Activated CD4-positive, alpha-beta T cell treated with anti-CD3 and anti-CD28 coated beads, Interleukin-2, amount 10 ng/mL, durations not matched to agents 7 days and 5 days (primary cell): ENCODE results near the gene PLEKHM3. TPM values are rescaled to one million over a fixed set of nuclear protein-coding genes. Genes with fewer than 3 reads are reported as not detected.

Experiments used
- CTCF ChIA-PET: fragments of 350-600 bp; sonication (Branson Sonifier 250); formaldehyde crosslinking; loops from one replicate; lab custom pipeline; 2021; ENCODE audit warnings: antibody characterized with exemption; lab: Charles Lee
- POLR2A ChIA-PET: fragments of 350-600 bp; sonication (Branson Sonifier 250); formaldehyde crosslinking; loops from one replicate; lab custom pipeline; 2021; ENCODE audit warnings: antibody characterized with exemption; lab: Charles Lee
- DNase-seq: peaks from one replicate; pipeline ENCODE4 v3.0.0-alpha.2; 2020
- H3K27ac Mint-ChIP-seq: one replicate; pipeline ENCODE4 v1.8.0; 2021; ENCODE audit warnings: mild to moderate bottlenecking, moderate library complexity, mixed read lengths
- H3K27me3 Mint-ChIP-seq: one replicate; pipeline ENCODE4 v1.8.0; 2021; ENCODE audit warnings: mixed read lengths
- H3K36me3 Mint-ChIP-seq: one replicate; pipeline ENCODE4 v1.8.0; 2021; ENCODE audit warnings: low read depth, mixed read lengths
- H3K4me1 Mint-ChIP-seq: one replicate; pipeline ENCODE4 v1.8.0; 2021; ENCODE audit warnings: mixed read lengths
- H3K4me3 Mint-ChIP-seq: one replicate; pipeline ENCODE4 v1.8.0; 2021; ENCODE audit warnings: mild to moderate bottlenecking, moderate library complexity, mixed read lengths
- H3K9me3 Mint-ChIP-seq: one replicate; pipeline ENCODE4 v1.8.0; 2021; ENCODE audit warnings: mixed read lengths
- total RNA-seq, 2 experiments: library from RNA; stranded (reverse); gene quantifications; one replicate each; pipeline ENCODE4 v1.2.3, GENCODE V29; 2021

The PLEKHM3 gene
- total RNA-seq, 2 experiments from 2014 or later: 6.7 to 7.7 TPM

GRCh38 chr2:207839575-207839974 is 185.8 kb downstream of the PLEKHM3 start:
- H3K27me3 Mint-ChIP-seq: no peaks in the 10 kb centered on the region
- CTCF ChIA-PET: no interaction called here
- H3K4me1 Mint-ChIP-seq: no peaks in the 10 kb centered on the region
- POLR2A ChIA-PET: no interaction called here
- no peak for DNase-seq
- H3K27ac Mint-ChIP-seq: no peak overlapping the region
- no peaks in the 10 kb centered on the region for H3K36me3 Mint-ChIP-seq
- no peak overlapping the region for H3K4me3 Mint-ChIP-seq
- H3K9me3 Mint-ChIP-seq: no peaks in the 10 kb centered on the region

DNA sequence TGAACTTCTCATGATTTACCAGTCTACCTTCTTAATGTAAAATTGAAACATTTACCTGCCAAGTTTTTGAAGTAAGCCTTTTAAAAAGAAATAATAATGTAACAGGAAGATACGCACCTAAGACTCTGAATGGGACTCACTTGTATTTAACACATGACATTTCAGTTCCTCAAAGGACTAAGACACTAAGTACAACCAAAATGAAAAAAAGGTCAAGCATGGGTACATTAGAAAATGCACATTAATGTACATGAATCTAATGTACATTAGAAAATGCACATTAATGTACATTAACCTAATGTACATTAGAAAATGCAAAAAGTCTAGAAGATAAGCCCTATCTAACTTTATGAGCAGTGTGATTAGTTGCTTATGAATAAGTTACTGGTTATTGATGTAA is 186.3 kb downstream of the PLEKHM3 start:
- no peak for DNase-seq
- ChIA-PET CTCF (no interaction called here), POLR2A (no interaction called here)
- Mint-ChIP-seq H3K4me3 (no peak overlapping the region), H3K27ac (no peak overlapping the region), H3K4me1 (no peaks in the 10 kb centered on the region), H3K27me3 (no peaks in the 10 kb centered on the region), H3K9me3 (no peaks in the 10 kb centered on the region), H3K36me3 (no peaks in the 10 kb centered on the region)

GRCh38 chr2:207836521-207837133 is 188.7 kb downstream of the PLEKHM3 start:
- Mint-ChIP-seq H3K36me3 (no peaks in the 10 kb centered on the region), H3K4me3 (no peak overlapping the region), H3K4me1 (peaks cover 9% of the 10 kb centered on the region), H3K27ac (no peak overlapping the region), H3K9me3 (no peaks in the 10 kb centered on the region), H3K27me3 (no peaks in the 10 kb centered on the region)
- DNase-seq: no peak
- POLR2A ChIA-PET: no interaction called here
- CTCF ChIA-PET: interaction anchor here (1.1 kb wide), 1 partner anchor 9 kb away, joined by 3 read pairs; no protein-coding TSS in a partner anchor

DNA sequence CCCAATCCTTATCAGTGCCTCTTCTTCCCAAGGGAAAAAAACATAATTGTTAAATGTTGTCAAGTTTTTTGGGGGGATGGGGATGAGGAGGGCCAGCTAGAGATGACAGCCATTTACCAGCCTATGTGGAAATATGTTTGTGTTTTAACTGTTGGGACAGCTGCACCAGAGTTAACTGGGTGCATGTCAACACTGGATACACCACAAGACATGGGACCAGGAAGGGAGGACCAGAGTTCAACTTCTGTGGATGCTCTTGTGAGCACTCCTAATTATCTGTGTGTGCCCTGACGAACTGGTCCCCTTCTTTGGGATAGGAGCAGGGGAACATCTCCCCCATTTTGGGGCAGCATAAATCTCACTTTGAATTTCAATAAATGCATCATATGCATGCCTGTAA is 189.5 kb downstream of the PLEKHM3 start:
- ChIA-PET POLR2A (interaction anchor here (0.6 kb wide), 1 partner anchor 1524 kb away, joined by 4 read pairs; no protein-coding TSS in a partner anchor), CTCF (interaction anchor here (1.1 to 1.3 kb wide), 2 partner anchors 9 to 80 kb away, joined by 3 to 6 read pairs; no protein-coding TSS in a partner anchor)
- no peak for DNase-seq
- H3K4me1 Mint-ChIP-seq: peaks cover 10% of the 10 kb centered on the region
- H3K27me3 Mint-ChIP-seq: no peaks in the 10 kb centered on the region
- no peaks in the 10 kb centered on the region for H3K36me3 Mint-ChIP-seq
- no peak overlapping the region for H3K27ac Mint-ChIP-seq
- H3K9me3 Mint-ChIP-seq: no peaks in the 10 kb centered on the region
- H3K4me3 Mint-ChIP-seq: no peak overlapping the region

DNA sequence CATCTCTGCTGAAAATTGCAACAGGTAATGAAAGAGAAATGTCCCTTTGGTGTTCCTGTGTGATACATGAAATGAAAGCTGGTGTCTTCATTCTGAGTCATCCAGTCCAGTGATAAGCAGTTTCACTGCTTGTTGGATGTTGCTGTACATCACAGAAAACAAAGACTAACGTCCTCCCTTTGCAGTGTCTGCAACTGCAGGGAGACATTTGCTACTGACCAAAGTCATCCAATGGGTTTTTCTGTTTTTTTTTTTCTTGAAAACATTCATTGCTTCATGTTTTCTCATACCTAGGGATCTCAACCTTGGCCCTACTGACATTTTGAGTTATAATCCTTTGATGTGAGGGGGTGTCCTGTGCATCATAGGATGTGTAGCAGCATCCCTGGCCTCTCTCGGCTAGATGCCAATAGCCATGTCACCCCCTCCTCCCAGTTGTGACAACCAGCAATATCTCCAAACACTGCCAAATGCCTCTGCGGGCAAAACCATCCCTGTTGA is 192.0 kb downstream of the PLEKHM3 start:
- Mint-ChIP-seq H3K4me1 (peaks cover 28% of the 10 kb centered on the region), H3K36me3 (no peaks in the 10 kb centered on the region), H3K27ac (no peak overlapping the region), H3K9me3 (no peaks in the 10 kb centered on the region), H3K27me3 (no peaks in the 10 kb centered on the region), H3K4me3 (no peak overlapping the region)
- ChIA-PET POLR2A (no interaction called here), CTCF (interaction anchor here (1.0 kb wide), 1 partner anchor 12 kb away, joined by 3 read pairs; no protein-coding TSS in a partner anchor)
- DNase-seq: no peak

- H3K9me3 Mint-ChIP-seq: no peaks in the 10 kb centered on the region
- H3K4me1 Mint-ChIP-seq: peaks cover 30% of the 10 kb centered on the region
- no peaks in the 10 kb centered on the region for H3K36me3 Mint-ChIP-seq
- no peak for DNase-seq
- CTCF ChIA-PET: no interaction called here
- no peaks in the 10 kb centered on the region for H3K27me3 Mint-ChIP-seq
- no peak overlapping the region for H3K27ac Mint-ChIP-seq
- POLR2A ChIA-PET: no interaction called here
- no peak overlapping the region for H3K4me3 Mint-ChIP-seq
Observed at GRCh38 chr2:207831584-207832248, 193.6 kb downstream of the PLEKHM3 start.

GRCh38 chr2:207830778-207831438 is 194.4 kb downstream of the PLEKHM3 start:
- Mint-ChIP-seq H3K4me3 (no peak overlapping the region), H3K27me3 (no peaks in the 10 kb centered on the region), H3K4me1 (peaks cover 30% of the 10 kb centered on the region), H3K9me3 (no peaks in the 10 kb centered on the region), H3K27ac (no peak overlapping the region), H3K36me3 (no peaks in the 10 kb centered on the region)
- POLR2A ChIA-PET: no interaction called here
- no peak for DNase-seq
- CTCF ChIA-PET: interaction anchor here (0.7 kb wide), 1 partner anchor 16 kb away, joined by 4 read pairs; no protein-coding TSS in a partner anchor

- Mint-ChIP-seq H3K27ac (no peak overlapping the region), H3K4me3 (no peak overlapping the region), H3K36me3 (no peaks in the 10 kb centered on the region), H3K4me1 (peaks cover 29% of the 10 kb centered on the region), H3K27me3 (no peaks in the 10 kb centered on the region), H3K9me3 (no peaks in the 10 kb centered on the region)
- ChIA-PET CTCF (interaction anchor here (0.7 to 0.9 kb wide), 2 partner anchors 9 to 173 kb away, joined by 3 read pairs; no protein-coding TSS in a partner anchor), POLR2A (no interaction called here)
- no peak for DNase-seq
Observed at GRCh38 chr2:207828361-207829057, 196.8 kb downstream of the PLEKHM3 start.

DNA sequence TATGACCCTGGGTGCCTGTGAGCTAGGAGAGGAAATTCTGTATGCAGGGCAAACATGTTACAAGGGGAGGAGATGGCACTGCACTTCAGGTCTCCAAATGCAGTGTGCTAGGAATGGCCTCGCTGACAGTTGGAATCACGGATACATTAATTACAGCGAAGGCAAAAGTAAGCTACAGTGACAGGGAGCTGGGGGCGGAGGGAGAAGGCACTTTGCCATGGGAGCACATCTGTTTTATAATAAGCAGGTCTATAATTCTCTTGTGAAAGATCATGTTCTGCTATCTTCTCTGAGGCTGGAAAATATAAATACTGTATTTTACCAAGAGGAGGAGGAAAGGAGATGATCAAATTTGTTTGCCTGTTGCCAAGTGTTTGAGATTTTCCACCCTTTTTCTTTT is 199.3 kb downstream of the PLEKHM3 start:
- DNase-seq: no peak
- Mint-ChIP-seq H3K4me3 (no peak overlapping the region), H3K9me3 (no peaks in the 10 kb centered on the region), H3K27me3 (no peaks in the 10 kb centered on the region), H3K4me1 (peaks cover 21% of the 10 kb centered on the region), H3K36me3 (no peaks in the 10 kb centered on the region), H3K27ac (no peak overlapping the region)
- ChIA-PET CTCF (no interaction called here), POLR2A (no interaction called here)

- Mint-ChIP-seq H3K36me3 (no peaks in the 10 kb centered on the region), H3K27me3 (no peaks in the 10 kb centered on the region), H3K27ac (no peak overlapping the region), H3K4me3 (no peak overlapping the region), H3K9me3 (no peaks in the 10 kb centered on the region), H3K4me1 (peaks cover 19% of the 10 kb centered on the region)
- DNase-seq: no peak
- ChIA-PET CTCF (no interaction called here), POLR2A (no interaction called here)
Observed at GRCh38 chr2:207825045-207825954, 200.0 kb downstream of the PLEKHM3 start.

GRCh38 chr2:207823865-207824264 is 201.5 kb downstream of the PLEKHM3 start:
- Mint-ChIP-seq H3K27me3 (no peaks in the 10 kb centered on the region), H3K9me3 (no peaks in the 10 kb centered on the region), H3K27ac (no peak overlapping the region), H3K4me3 (no peak overlapping the region), H3K4me1 (peaks cover 8% of the 10 kb centered on the region), H3K36me3 (no peaks in the 10 kb centered on the region)
- CTCF ChIA-PET: interaction anchor here (0.7 kb wide), 1 partner anchor 100 kb away, joined by 3 read pairs; no protein-coding TSS in a partner anchor
- POLR2A ChIA-PET: no interaction called here
- DNase-seq: no peak
